GM19438 (cell line): ENCODE data around the gene HECTD4.
A peak's percentile ranks its signal among the peaks of the same experiment; 100 is the strongest.
"Not testable (repeated sequence)": the region's sequence is repeated elsewhere in the genome, so short reads cannot be mapped to it uniquely, and the experiment has no call there.

ENCODE experiments used
- ATAC-seq: cut with Tn5 transposase; IDR thresholded peaks from one replicate; pipeline ENCODE4 v1.9.1; 2021; ENCODE audit warnings: low read depth; ENCODE audit not compliant: unreplicated experiment

HECTD4 gene

GRCh38 chr12:112131686-112132085 is 250.5 kb downstream of the HECTD4 start:
- ATAC-seq: no peak

GRCh38 chr12:112130441-112130998 is 251.7 kb downstream of the HECTD4 start:
- ATAC-seq: peak; percentile 48

- no peak for ATAC-seq
These were observed 255.3 kb downstream of the HECTD4 start for GRCh38 chr12:112126911-112127310.

GRCh38 chr12:112126000-112126438 is 256.2 kb downstream of the HECTD4 start:
- ATAC-seq: no peak

- ATAC-seq: peak; percentile 87
These were observed 256.8 kb downstream of the HECTD4 start, which contains the start of gene TRAFD1 for GRCh38 chr12:112125250-112125999. TSS of gene TRAFD1 (plus strand) at chr12:112125560. CDS start at chr12:112130523, 4,963 bp downstream.

GRCh38 chr12:112124918-112125249 is 257.3 kb downstream of the HECTD4 start:
- peak; percentile 3 for ATAC-seq

GRCh38 chr12:112122823-112123690 is 259.2 kb downstream of the HECTD4 start:
- ATAC-seq: no peak

- ATAC-seq: no peak
These were observed 260.3 kb downstream of the HECTD4 start for GRCh38 chr12:112121780-112122565.

GRCh38 chr12:112117685-112118084 is 264.5 kb downstream of the HECTD4 start:
- ATAC-seq: no peak

GRCh38 chr12:112116232-112117060 is 265.8 kb downstream of the HECTD4 start:
- ATAC-seq: peak; percentile 85

GRCh38 chr12:112115259-112116045 is 266.8 kb downstream of the HECTD4 start:
- ATAC-seq: no peak

- ATAC-seq: no peak
These were observed 269.7 kb downstream of the HECTD4 start for GRCh38 chr12:112112409-112113133.

- ATAC-seq: no peak
These were observed 270.3 kb downstream of the HECTD4 start for GRCh38 chr12:112111931-112112330.

GRCh38 chr12:112110787-112111662 is 271.2 kb downstream of the HECTD4 start:
- not testable (repeated sequence) for ATAC-seq
